SKM-1 (cell line): ENCODE data around the gene AOAH.

Source experiments
- DNase-seq: peaks from one replicate; lab custom pipeline; 2025; ENCODE audit not compliant: unreplicated experiment; lab: John Stamatoyannopoulos, UW

The AOAH gene

GRCh38 chr7:36723951-36724664 lies at the start of gene AOAH:
TSS of gene AOAH (minus strand) at chr7:36724494. CDS start at chr7:36724148, 346 bp downstream.
- peak; percentile 92 for DNase-seq

DNA sequence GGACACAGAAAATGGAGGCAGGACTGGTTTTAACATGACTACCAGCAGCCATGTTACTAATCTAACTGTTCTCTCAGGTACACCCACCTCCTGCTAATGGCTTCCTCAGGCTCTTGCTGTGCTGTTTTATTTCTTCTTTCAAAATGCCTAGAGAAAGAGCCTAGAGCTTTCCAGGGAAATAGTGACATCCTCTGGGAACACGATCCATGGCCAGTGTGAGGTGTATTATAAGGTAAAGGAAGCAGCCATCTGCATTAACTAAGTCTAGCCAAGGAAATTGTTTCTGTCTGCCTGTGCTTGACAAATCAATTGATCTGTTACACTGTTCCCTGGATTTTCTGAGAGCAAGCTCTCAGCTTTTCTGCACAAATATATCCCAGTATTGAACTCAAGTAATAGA lies 42.2 kb upstream of the AOAH start:
- no peak for DNase-seq

GRCh38 chr7:36765605-36766004 lies 41.3 kb upstream of the AOAH start:
- DNase-seq: no peak

GRCh38 chr7:36764929-36765328 lies 40.6 kb upstream of the AOAH start:
- no peak for DNase-seq

- DNase-seq: no peak
Observed at GRCh38 chr7:36763132-36763816, 39.0 kb upstream of the AOAH start.

DNA sequence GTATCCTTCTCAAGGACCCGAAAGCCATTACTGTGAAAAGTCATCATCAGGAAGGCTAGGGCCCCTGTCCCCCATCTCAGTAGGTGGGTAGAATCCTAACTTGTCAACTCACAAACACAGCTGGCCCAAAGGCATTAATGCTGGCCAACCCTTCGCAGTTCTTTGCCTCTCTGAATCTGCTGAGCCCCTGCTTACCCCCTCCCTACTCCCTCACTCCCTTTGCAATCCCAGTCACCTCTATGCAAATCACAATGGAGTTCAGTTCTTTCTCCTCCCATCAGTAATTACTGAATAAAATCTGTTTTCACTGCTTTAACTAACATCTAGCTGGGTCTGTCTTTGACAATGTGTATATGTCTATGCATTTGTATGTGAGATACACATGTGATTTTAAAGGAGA lies 38.1 kb upstream of the AOAH start:
- DNase-seq: no peak

DNA sequence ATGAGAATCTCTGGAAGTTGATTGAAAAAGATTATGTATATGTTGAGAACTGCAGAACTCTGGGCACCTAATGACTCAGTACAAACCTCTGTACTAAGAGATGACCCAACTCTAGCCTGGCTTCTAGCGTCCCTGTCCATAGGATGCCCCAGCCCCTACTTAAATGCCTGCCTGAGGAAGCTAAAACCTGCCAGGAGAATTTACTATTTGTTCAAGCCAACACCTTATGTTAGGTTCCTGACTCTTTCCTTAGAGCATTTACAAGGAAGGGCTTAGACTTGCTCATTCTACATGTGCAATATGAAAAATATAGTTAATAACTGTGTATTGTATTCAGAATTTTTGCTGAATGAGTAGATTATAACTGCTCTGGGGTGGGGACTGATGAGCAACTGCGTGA lies 37.5 kb upstream of the AOAH start:
- no peak for DNase-seq

DNA sequence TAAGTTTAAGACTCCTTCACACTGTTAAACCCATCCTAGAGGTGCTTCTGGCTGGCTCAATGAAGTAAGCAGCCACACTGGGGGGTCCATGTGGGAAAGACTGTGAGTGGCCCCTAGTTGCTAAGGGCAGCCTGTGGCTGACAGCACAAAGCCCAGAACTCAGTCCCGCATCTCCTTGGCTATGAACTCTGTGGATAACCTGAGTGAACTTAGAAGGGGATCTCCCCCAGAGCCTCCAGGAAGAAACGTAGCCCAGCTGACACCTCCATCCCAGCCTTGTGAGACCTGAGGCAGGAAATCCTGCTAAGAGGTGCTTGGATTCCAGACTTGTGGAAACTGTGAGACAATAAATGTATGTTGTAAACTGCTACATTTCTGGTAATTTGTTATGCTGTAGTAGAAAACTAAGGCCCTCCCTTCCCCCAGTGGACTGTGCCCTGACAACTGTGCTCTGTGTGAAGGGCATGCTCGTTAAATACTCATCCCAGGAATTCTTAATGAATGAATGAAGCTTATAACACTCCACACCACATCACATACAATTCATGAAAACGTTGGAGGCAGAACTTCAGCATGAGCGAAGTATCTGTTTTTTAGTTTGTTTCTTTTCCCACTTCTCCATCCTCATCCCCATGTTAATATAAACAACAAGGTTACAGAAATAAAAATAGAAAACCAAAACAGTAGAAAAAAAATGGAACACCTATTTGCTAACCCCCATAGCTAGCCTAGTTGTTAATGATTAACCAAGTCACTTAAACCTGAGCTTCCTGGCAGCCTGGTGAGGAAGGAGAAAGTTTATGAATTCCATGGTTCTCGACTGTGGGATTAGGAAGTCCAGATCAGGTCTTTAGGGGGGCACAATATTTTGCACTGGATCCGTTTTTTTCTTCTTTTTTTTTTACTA lies 36.8 kb upstream of the AOAH start:
- no peak for DNase-seq

DNA sequence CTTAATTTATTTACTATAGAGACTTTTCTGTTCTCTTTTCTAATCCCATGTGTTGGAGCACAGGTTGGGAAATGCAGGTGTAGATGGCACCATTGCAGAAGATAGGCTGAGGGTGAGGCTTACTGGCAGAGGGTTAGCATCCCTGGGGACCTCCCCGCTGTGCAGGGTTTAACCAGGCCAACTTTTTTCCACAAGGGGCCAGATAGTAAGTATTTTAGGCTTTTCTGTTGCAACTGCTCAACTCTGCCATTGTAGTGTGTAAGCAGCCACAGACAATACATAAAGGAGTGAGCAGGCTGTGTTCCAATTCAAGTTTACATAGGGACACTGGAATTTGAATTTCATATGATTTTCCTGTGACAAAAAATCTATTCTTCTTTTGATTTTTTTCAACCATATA lies 34.6 kb upstream of the AOAH start:
- no peak for DNase-seq

DNA sequence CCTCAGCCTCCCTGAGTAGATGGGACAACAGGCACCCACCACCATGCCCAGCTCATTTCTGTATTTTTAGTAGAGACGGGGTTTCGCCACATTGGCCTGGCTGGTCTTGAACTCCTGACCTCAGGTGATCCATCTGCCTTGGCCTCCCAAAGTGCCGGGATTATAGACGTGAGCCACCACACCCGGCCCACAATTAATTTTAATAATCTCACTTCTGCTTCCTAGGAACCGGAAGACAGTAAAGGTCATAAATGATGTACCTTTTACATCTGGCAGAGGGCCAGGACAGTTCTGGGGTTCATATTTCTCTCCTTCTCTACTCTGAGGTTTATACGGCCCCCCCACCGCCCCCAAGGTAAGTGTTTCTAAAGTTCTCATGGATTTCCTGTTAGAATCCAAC lies 31.2 kb upstream of the AOAH start:
- DNase-seq: no peak

- no peak for DNase-seq
Observed at GRCh38 chr7:36752026-36752711, 27.9 kb upstream of the AOAH start.

DNA sequence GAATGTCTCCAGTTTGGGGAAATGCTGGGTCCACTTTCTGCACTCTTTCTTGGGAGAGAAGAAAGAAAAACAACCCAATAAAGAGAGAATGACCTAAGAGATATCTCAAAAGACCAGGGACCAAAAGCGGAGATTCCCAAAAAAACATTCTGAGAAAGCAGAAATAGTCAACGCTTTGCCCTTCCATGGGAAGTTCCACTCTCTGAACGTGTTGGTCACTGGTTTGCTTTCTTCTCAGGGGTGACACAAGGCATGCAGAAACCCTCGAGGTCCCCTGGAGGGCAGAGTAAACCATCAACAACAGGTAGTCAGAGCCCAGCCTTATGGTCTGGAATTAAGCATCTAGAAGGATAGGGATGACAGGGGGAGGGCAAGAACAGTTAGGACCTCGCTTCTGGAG lies 26.2 kb upstream of the AOAH start:
- no peak for DNase-seq

DNA sequence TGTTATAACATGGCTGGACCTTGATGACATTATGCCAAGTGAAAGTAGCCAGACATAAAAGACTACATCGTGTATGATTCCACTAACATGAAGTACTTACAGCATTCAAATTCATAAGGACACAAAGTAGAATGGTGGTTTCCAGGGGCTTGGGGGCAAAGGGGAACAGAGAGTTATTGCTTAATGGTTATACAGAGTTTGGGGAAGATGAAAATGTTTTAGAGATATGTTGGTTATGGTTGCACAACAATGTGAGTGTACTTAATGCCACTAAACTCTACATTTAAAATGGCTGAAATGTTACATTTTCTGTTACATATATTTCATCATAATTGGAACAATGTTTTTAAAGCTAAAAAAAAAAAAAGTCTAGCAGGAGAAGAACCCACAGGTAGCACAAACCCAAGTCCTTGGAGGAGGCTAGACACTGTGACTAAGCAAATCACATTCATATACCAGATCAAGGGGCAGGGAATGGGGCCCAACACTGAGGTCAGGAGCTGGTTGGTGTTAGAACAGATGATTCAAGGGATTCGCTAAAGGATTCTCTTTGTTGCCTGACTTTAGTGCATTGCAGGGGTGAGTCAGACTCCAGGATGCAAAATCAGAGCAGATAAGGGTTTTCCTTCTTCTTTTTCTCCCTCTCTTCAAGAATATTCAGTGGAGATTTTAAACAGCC lies 25.1 kb upstream of the AOAH start:
- peak; percentile 69 for DNase-seq

GRCh38 chr7:36748017-36748487 lies 23.8 kb upstream of the AOAH start:
- DNase-seq: no peak

DNA sequence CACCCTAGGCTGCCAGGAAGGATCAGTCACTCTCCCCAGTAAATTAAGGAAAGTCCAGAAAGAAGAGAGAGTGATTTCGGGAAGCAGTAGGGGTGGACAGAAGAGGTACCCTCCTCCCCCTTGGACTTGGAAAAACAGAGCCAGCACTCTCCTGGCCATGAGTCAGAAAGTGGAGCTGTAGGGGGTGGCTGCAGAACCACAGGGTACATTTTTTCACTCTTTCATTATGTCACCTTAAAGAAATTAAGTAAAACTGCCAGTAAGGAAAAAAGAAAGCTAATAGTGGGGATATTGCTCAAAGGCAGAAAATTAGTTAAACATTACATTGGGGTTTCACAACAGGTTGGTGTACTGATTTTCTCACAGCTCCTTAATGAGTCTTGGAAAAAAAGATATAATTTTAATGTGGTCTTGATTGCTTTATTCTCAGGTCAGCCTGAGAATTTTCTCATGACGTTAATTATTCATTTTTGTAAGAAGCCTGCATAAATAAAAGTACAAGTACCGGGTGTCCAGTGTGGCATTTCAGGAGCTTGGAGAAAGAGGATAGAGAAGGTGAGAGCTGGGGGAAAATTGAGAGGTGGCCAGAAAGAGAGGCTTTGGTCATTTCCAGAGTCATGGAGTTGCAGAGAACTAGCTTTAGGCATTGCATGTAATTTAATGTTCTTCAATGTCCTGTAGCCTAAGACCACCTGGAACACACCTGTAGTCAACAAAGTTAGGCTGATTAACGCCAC lies 23.2 kb upstream of the AOAH start:
- DNase-seq: no peak

DNA sequence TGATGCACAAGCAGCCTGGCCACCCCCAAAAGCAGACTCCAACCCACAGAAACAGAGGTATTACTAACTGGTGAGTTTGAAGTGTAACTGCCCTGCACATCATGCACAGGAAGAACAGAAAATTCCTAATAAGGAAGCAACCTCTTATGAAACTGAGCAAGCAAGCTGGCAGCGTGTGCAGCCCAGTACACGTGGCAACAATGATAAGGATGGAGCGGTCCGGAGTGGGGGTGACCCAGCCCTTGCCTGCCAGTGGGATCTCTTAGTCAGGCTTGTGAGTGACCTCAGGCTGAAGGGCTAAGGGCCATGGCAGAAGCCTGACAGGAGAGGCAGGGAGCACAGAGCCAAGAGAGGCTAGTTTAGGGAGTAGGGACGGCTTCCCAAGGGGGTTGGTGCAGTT lies 22.1 kb upstream of the AOAH start:
- DNase-seq: no peak

DNA sequence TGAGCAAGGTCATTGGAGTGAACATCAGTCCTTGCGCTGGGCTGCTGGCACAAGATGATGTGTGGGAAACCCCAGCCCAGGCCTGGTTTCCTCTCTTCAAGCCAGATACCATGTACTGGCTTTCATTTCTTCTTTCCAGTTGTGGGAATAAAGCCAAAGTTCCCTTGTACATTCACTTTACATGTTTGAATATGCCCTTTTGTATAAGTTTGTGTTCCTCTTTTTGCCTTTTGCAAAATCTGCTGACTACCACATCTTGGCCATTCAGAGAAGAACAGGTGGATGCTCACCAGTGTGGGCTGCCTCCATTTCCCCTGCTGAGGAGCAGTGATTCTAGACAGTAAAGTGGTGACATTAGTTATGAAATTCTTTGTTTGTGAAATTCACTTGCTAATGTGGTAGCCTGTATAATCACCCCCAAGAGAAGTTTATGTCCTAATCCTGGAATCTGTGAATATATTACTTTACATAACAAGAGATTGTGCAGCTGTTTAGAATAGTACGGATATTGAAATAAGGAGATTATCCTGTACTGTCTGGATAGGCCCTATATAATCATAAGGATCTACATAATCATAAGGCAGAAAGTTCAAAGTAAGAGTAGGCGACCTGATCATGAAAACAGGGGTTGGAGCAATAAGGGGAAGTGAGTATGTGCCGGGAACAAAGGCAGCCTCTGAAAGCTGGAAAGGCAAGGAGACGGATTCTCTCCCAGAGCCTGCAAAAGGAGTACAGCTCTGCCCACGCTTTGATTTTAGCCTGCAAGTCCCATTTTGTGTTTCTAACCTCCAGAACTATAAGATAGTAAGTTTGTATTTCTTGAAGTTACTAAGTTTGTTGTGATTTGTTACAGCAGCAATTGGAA lies 18.8 kb upstream of the AOAH start:
- DNase-seq: peak; percentile 52

DNA sequence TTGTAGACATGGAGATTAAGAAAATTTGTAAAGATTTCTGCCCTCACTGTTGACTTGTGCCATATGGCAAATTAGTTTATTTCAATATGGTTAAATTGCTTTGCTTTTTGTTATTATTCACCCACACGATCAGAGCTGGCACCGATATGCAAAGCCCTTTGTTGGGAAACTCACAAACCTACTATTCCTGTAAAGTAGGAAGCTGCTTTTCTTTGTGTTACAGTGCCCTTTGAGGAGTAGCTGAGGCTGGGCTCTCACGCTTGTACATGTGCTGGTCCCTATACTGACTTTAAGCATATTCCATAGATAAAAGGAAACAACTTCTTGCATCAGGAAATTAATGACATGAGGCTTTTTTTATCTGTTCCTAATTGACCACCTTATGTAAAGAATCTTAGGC lies 17.6 kb upstream of the AOAH start:
- no peak for DNase-seq

DNA sequence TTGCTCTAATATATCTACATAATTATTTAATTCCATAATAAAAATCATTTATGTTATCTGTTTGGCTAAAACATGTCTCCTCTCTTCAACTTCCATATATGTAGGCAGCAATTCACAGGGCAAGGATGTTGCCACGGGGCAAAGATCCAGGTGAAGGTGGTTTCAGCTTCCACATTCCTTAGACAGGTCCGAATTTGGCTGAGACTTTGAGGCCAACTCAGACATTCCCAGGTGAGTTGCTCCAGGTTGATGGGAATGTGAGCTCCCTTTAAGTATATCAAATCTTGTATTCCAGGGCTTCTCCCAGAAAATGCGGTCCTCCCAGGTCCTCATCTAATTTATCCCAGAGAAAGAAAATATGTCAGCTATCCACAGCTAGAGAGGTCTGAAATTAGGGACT lies 15.1 kb upstream of the AOAH start:
- no peak for DNase-seq
